HepG2 (cell line): ENCODE measurements around the gene FALEC. TPM values are rescaled to one million over a fixed set of nuclear protein-coding genes. Genes with fewer than 3 reads are reported as not detected.

Experiments
- ATAC-seq: fragments of 200-7000 bp; cut with Tn5 transposase; 3 replicates; pipeline ENCODE4 v1.9.1; 2020; ENCODE audit warnings: mild to moderate bottlenecking, moderate library complexity
- BruUV-seq: library from RNA; stranded (reverse); fragments of 400-500 nt; replicated peaks from 2 replicates; lab custom pipeline; 2021; lab: Mats Ljungman, UMichigan
- CTCF ChIA-PET: fragments of 300-600 bp; formaldehyde crosslinking; extraction: SDS; loops from one replicate; lab custom pipeline; 2021; ENCODE audit warnings: low total read pairs, inconsistent platforms, low intra/inter-chr PET ratio; lab: Yijun Ruan, JAX
- POLR2A ChIA-PET: fragments of 350-600 bp; sonication (Branson Sonifier 250); formaldehyde crosslinking; loops from one replicate; lab custom pipeline; 2020; ENCODE audit warnings: antibody characterized with exemption, inconsistent platforms; lab: Yijun Ruan, JAX
- DNase-seq: peaks from one replicate; pipeline ENCODE4 v3.0.0-alpha.2; 2015; ENCODE audit warnings: low spot score
- FAIRE-seq: peaks from 3 replicates; lab custom pipeline; 2011; peaks lifted over from hg19 to GRCh38; lab: Jason Lieb, UNC
- H2AFZ ChIP-seq: one replicate; pipeline ENCODE4 v1.6.1; 2011; ENCODE audit warnings: low read length, inconsistent platforms
- H3K27ac ChIP-seq: fragments of 300-600 bp; 3 replicates; pipeline ENCODE4 v1.8.0; 2011; ENCODE audit warnings: mixed run types, mild to moderate bottlenecking, mixed read lengths, low read length, inconsistent platforms; ENCODE audit not compliant: insufficient read depth; ENCODE audit errors: extremely low read length
- H3K27me3 ChIP-seq, 2 experiments: fragments of 200-600 bp in 1 of 2; 2 replicates in 1 of 2; 3 replicates in 1 of 2; pipeline versions ENCODE4 v1.6.0 to v1.8.0; 2011; ENCODE audit warnings: low read length in 2 of 2, mild to moderate bottlenecking in 2 of 2, moderate library complexity in 2 of 2, inconsistent platforms in 1 of 2; ENCODE audit not compliant: insufficient read depth in 2 of 2, control insufficient read depth in 1 of 2
- H3K36me3 ChIP-seq, 2 experiments: fragments of 200-600 bp in 1 of 2; replicated peaks in 1 of 2; 2 replicates in 1 of 2; 3 replicates in 1 of 2; pipeline versions ENCODE4 v1.5.1 to v1.8.0; 2011; ENCODE audit warnings: low read length in 2 of 2, inconsistent platforms in 1 of 2; ENCODE audit not compliant: insufficient read depth in 2 of 2, control insufficient read depth in 1 of 2
- H3K4me1 ChIP-seq: 2 replicates; pipeline ENCODE4 v1.5.1; 2012; ENCODE audit warnings: low read length, inconsistent platforms; ENCODE audit not compliant: insufficient read depth
- H3K4me2 ChIP-seq: 2 replicates; pipeline ENCODE4 v1.6.0; 2011; ENCODE audit warnings: low read depth, low read length, inconsistent platforms
- H3K4me3 ChIP-seq, 3 experiments: fragments of 200-600 bp in 1 of 3; sonication (generic), shearing (Covaris generic) in 1 of 3; replicated peaks in 1 of 3; 2 replicates each; pipeline ENCODE4 v1.5.1; 2011 to 2016; ENCODE audit warnings: low read length in 3 of 3, inconsistent platforms in 2 of 3, low read depth in 2 of 3, mild to moderate bottlenecking in 2 of 3, control low read depth in 1 of 3, mixed read lengths in 1 of 3; ENCODE audit not compliant: insufficient read depth in 1 of 3
- H3K79me2 ChIP-seq: one replicate; pipeline ENCODE4 v1.6.1; 2011; ENCODE audit warnings: low read length, inconsistent platforms; ENCODE audit not compliant: insufficient read depth
- H3K9ac ChIP-seq: 2 replicates; pipeline ENCODE4 v1.6.0; 2011; ENCODE audit warnings: mild to moderate bottlenecking, low read depth, low read length, inconsistent platforms; ENCODE audit not compliant: insufficient read depth
- H3K9me3 ChIP-seq: 2 replicates; pipeline ENCODE4 v1.5.1; 2012; ENCODE audit warnings: mild to moderate bottlenecking, low read length
- H4K20me1 ChIP-seq: 2 replicates; pipeline ENCODE4 v1.6.0; 2011; ENCODE audit warnings: inconsistent platforms, mild to moderate bottlenecking, low read length, moderate library complexity; ENCODE audit not compliant: insufficient read depth
- ELF4 ChIP-seq: sonication (generic); formaldehyde crosslinking; IDR thresholded peaks from 2 replicates; pipeline ENCODE4 v1.5.0; 2020; ENCODE audit warnings: missing genetic modification reagents, mild to moderate bottlenecking, moderate library complexity, borderline replicate concordance
- ISL2 ChIP-seq: sonication (generic); formaldehyde crosslinking; IDR thresholded peaks from 2 replicates; pipeline ENCODE4 v1.5.0; 2020; ENCODE audit warnings: missing genetic modification reagents
- MTF1 ChIP-seq: sonication (generic); formaldehyde crosslinking; IDR thresholded peaks from 2 replicates; pipeline ENCODE4 v1.5.0; 2020; ENCODE audit warnings: missing genetic modification reagents
- ZC3H13 ChIP-seq: sonication (generic); formaldehyde crosslinking; IDR thresholded peaks from 2 replicates; pipeline ENCODE4 v1.8.1; 2023; ENCODE audit warnings: mild to moderate bottlenecking, missing genetic modification reagents, moderate library complexity
- ZMYM2 ChIP-seq: sonication (generic); formaldehyde crosslinking; IDR thresholded peaks from 2 replicates; pipeline ENCODE4 v1.8.0; 2022; ENCODE audit warnings: mild to moderate bottlenecking, missing genetic modification reagents
- ZMYM3 ChIP-seq: sonication (generic); formaldehyde crosslinking; IDR thresholded peaks from 2 replicates; pipeline ENCODE4 v1.5.1; 2020; ENCODE audit warnings: mild to moderate bottlenecking, missing genetic modification reagents
- ZNF121 ChIP-seq: sonication (generic); formaldehyde crosslinking; IDR thresholded peaks from 2 replicates; pipeline ENCODE4 v1.5.0; 2020; ENCODE audit warnings: mild to moderate bottlenecking, missing genetic modification reagents
- ZNF891 ChIP-seq: sonication (generic); formaldehyde crosslinking; IDR thresholded peaks from 2 replicates; pipeline ENCODE4 v1.5.0; 2020; ENCODE audit warnings: mild to moderate bottlenecking, missing genetic modification reagents
- ZSCAN21 ChIP-seq: sonication (generic); formaldehyde crosslinking; IDR thresholded peaks from 2 replicates; pipeline ENCODE4 v1.8.0; 2022; ENCODE audit warnings: mild to moderate bottlenecking, missing genetic modification reagents, moderate library complexity, borderline replicate concordance
- WGBS: methylation state at CpG from one replicate; pipeline ENCODE4 v1.1.6; 2017; ENCODE audit warnings: low lambda C conversion rate; 5-methylcytosine and 5-hydroxymethylcytosine counted together
- in situ Hi-C: cut with HindIII; loops from 2 replicates; pipeline ENCODE4 v1.10.0; 2017; ENCODE audit warnings: low pct_unique_long_range_greater_than_20kb; ENCODE audit not compliant: extremely low pct_ligation_motif_present
- intact Hi-C: fragments of 100-400 bp; cut with micrococcal nuclease; formaldehyde crosslinking; loops from one replicate; pipeline ENCODE4 v1.10.0; 2022; ENCODE audit not compliant: unreplicated experiment
- polyA plus RNA-seq, 8 experiments: library from polyadenylated mRNA; depleted of rRNA in 3 of 8; stranded (reverse) in 7 of 8; unstranded in 1 of 8; fragments of >200 nt; fragmentation: Illumina TruSeq in 4 of 8; extraction: Trizol in 4 of 8; gene quantifications; 2 replicates each; pipeline versions ENCODE4 v1.2.1 to v1.2.3, GENCODE V29; 2011 to 2016; ENCODE audit warnings: low read depth in 4 of 8, missing spikeins in 1 of 8, mixed read lengths in 1 of 8; ENCODE audit not compliant: insufficient read depth in 1 of 8
- total RNA-seq, 5 experiments: library from RNA; depleted of rRNA; stranded (reverse); fragments of >200 nt; fragmentation: Illumina TruSeq; extraction: Trizol; gene quantifications; 2 replicates each; pipeline ENCODE4 v1.2.3, GENCODE V29; 2016; ENCODE audit warnings: low read depth in 1 of 5
- TF ChIP-seq, protein P1 (sequence below): sonication (generic); formaldehyde crosslinking; IDR thresholded peaks from 2 replicates; pipeline ENCODE4 v1.4.0; 2020; ENCODE audit warnings: missing genetic modification reagents, borderline replicate concordance

FALEC gene
- total and polyA plus RNA-seq, 2 of the 13 experiments (the other 11 are each of a cell fraction or from before 2014, with no cell fraction given), result 0.33 to 0.71 TPM

- 89% methylated on average over 15 of the region's 17 CpGs for WGBS
- TF ChIP-seq ZNF891 (CRISPR knock-in tag) (no peak), MTF1 (CRISPR knock-in tag) (no peak), ZNF121 (no peak), ZMYM2 (no peak), ZSCAN21 (CRISPR knock-in tag) (no peak), ELF4 (CRISPR knock-in tag) (no peak), ZC3H13 (CRISPR knock-in tag) (no peak), ZMYM3 (CRISPR knock-in tag) (no peak), ISL2 (CRISPR knock-in tag) (no peak)
- TF ChIP-seq, protein P1, sequence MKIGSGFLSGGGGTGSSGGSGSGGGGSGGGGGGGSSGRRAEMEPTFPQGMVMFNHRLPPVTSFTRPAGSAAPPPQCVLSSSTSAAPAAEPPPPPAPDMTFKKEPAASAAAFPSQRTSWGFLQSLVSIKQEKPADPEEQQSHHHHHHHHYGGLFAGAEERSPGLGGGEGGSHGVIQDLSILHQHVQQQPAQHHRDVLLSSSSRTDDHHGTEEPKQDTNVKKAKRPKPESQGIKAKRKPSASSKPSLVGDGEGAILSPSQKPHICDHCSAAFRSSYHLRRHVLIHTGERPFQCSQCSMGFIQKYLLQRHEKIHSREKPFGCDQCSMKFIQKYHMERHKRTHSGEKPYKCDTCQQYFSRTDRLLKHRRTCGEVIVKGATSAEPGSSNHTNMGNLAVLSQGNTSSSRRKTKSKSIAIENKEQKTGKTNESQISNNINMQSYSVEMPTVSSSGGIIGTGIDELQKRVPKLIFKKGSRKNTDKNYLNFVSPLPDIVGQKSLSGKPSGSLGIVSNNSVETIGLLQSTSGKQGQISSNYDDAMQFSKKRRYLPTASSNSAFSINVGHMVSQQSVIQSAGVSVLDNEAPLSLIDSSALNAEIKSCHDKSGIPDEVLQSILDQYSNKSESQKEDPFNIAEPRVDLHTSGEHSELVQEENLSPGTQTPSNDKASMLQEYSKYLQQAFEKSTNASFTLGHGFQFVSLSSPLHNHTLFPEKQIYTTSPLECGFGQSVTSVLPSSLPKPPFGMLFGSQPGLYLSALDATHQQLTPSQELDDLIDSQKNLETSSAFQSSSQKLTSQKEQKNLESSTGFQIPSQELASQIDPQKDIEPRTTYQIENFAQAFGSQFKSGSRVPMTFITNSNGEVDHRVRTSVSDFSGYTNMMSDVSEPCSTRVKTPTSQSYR (CRISPR knock-in tag), result no peak
- TF ChIP-seq, all 625 proteins: peak for 0
- Histone ChIP-seq H3K27me3 (no peaks in the 10 kb centered on the region; a peak in 1 of 5 replicates), H3K79me2 (no peaks in the 10 kb centered on the region), H3K36me3 (peaks cover 2 to 3% of the 10 kb centered on the region in 2 experiments; a peak in 1 of 5 replicates), H3K4me2 (no peak overlapping the region), H3K4me1 (peaks cover 25% of the 10 kb centered on the region), H3K9ac (no peak overlapping the region), H3K4me3 (no peak overlapping the region), H2AFZ (no peak overlapping the region), H4K20me1 (no peaks in the 10 kb centered on the region), H3K27ac (no peak overlapping the region), H3K9me3 (no peaks in the 10 kb centered on the region)
- BruUV-seq, result no TSS peak
- CTCF ChIA-PET, result no interaction called here
- FAIRE-seq (no peak), ATAC-seq (no peak), DNase-seq (no peak)
- POLR2A ChIA-PET, result interaction anchor here (1.0 kb wide), 1 partner anchor 25 kb away, joined by 3 read pairs; the partner anchor contains the start of gene TARS2
- intact Hi-C loops, result no loop called here
- in situ Hi-C loops, result no loop called here
These were observed 3.4 kb upstream of the FALEC start for GRCh38 chr1:150511985-150512660.
